Kidney epithelial cell (primary cell): ENCODE measurements around the gene EFCAB11. TPM values are rescaled to one million over a fixed set of nuclear protein-coding genes. Genes with fewer than 3 reads are reported as not detected.

ENCODE experiments used
- DNase-seq: peaks from one replicate; pipeline ENCODE4 v3.0.0-alpha.2; 2010; ENCODE audit warnings: low read depth
- H3K27me3 ChIP-seq: 2 replicates; pipeline ENCODE4 v1.6.0; 2011; ENCODE audit warnings: low read length; ENCODE audit not compliant: control insufficient read depth, insufficient read depth
- H3K36me3 ChIP-seq: 2 replicates; pipeline ENCODE4 v1.5.1; 2011; ENCODE audit warnings: low read length; ENCODE audit not compliant: control insufficient read depth, insufficient read depth
- H3K4me3 ChIP-seq: 2 replicates; pipeline ENCODE4 v1.5.1; 2011; ENCODE audit warnings: low read depth, mild to moderate bottlenecking, control low read depth, low read length
- total RNA-seq: library from RNA; depleted of rRNA; stranded (reverse); fragments of >200 nt; gene quantifications from 2 replicates; pipeline ENCODE4 v1.2.3, GENCODE V29; 2015
- TF ChIP-seq, protein P1 (sequence below): IDR thresholded peaks from 2 replicates; pipeline ENCODE4 v1.5.1; 2011; ENCODE audit warnings: mild to moderate bottlenecking, moderate library complexity, low read length, control low read depth, inconsistent platforms; ENCODE audit not compliant: insufficient read depth, poor library complexity, severe bottlenecking

Gene EFCAB11
- total RNA-seq, 1 donor from 2014 or later = 12.8 TPM

DNA sequence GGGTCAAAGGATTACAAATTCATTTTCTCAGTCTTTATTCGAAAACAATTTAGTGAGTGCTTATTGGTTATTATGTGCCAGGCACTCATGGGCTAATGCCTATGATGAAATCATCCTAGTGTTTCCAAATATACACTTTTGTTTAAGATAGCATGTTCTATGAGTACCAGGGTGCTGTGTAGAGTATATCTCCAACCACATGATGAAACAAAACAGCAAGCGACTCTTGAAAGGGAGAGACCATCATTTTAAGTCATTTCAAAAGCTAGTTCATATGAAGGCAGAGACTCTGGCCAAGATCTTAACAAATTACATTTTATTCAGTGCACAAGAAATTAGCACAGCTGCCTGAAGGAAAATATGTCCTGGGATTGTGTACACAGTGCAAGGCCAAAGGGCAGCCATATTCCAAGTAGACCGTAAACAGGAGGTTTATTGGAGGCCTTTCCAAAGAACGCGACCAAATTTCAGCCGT, 204.2 kb downstream of the EFCAB11 start:
- DNase-seq = no peak
- TF ChIP-seq, protein P1, sequence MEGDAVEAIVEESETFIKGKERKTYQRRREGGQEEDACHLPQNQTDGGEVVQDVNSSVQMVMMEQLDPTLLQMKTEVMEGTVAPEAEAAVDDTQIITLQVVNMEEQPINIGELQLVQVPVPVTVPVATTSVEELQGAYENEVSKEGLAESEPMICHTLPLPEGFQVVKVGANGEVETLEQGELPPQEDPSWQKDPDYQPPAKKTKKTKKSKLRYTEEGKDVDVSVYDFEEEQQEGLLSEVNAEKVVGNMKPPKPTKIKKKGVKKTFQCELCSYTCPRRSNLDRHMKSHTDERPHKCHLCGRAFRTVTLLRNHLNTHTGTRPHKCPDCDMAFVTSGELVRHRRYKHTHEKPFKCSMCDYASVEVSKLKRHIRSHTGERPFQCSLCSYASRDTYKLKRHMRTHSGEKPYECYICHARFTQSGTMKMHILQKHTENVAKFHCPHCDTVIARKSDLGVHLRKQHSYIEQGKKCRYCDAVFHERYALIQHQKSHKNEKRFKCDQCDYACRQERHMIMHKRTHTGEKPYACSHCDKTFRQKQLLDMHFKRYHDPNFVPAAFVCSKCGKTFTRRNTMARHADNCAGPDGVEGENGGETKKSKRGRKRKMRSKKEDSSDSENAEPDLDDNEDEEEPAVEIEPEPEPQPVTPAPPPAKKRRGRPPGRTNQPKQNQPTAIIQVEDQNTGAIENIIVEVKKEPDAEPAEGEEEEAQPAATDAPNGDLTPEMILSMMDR = no peak
- Histone ChIP-seq H3K4me3 (no peak overlapping the region), H3K27me3 (no peaks in the 10 kb centered on the region), H3K36me3 (no peaks in the 10 kb centered on the region)

DNA sequence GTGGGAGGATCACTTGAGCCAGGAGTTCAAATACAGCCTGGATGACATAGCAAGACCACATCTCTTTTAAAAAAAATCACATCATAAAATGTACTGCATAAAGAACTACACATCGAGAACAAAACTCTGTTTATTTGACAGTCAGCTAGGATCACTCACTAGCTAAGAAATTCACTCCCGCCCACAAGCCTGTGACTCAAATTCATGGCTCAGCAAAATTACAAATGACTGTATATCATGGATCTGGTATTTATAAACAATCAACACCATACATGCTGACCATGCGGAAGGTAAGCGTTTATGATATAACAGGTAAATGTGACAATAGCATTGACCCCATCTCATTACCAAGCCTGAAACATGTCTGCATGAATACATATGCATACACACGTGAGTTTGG, 206.5 kb downstream of the EFCAB11 start:
- H3K27me3 ChIP-seq = no peaks in the 10 kb centered on the region
- TF ChIP-seq, protein P1 = no peak
- no peaks in the 10 kb centered on the region for H3K36me3 ChIP-seq
- DNase-seq = no peak
- H3K4me3 ChIP-seq = no peak overlapping the region

- DNase-seq = no peak
- TF ChIP-seq, protein P1 = no peak
- H3K4me3 ChIP-seq = no peak overlapping the region
- no peaks in the 10 kb centered on the region for H3K27me3 ChIP-seq
- no peaks in the 10 kb centered on the region for H3K36me3 ChIP-seq
These were observed 207.4 kb downstream of the EFCAB11 start for GRCh38 chr14:89747126-89747525.

GRCh38 chr14:89746654-89747053, 207.9 kb downstream of the EFCAB11 start:
- TF ChIP-seq, protein P1 = no peak
- no peaks in the 10 kb centered on the region for H3K27me3 ChIP-seq
- no peak overlapping the region for H3K4me3 ChIP-seq

DNA sequence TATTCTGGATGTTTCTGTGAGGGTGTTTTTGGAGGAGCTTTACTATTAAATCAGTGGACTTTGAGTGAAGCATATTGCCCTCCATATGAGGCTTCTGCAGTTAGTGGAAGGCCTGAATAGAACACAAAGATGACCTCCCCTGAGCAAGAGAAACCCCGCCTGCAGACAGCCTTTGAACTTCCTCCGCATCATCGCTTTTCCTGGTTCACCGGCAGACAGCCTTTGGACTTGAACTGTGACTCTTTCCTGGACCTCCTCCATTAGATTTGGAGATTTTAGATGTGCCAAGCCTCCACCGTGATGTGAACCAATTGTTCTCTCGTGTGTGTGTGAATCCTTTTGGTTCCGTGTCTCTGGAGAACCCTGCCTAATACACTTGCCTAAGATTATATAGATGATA, 208.4 kb downstream of the EFCAB11 start:
- Histone ChIP-seq H3K36me3 (no peaks in the 10 kb centered on the region), H3K27me3 (no peaks in the 10 kb centered on the region), H3K4me3 (no peak overlapping the region)
- TF ChIP-seq, protein P1 = no peak
- no peak for DNase-seq

More at GRCh38 chr14:89746654-89747053, 207.9 kb downstream of the EFCAB11 start:
- no peak for DNase-seq
- no peaks in the 10 kb centered on the region for H3K36me3 ChIP-seq

Other genes with a start within 250 kb of the EFCAB11 start
- 22.9 and 24.2 TPM in 2 replicates for gene TDP1, start 1.2 kb upstream of the EFCAB11 start, total RNA-seq
- 0.13 and 0.89 TPM in 2 replicates for gene KCNK13, start 107.3 kb upstream of the EFCAB11 start, total RNA-seq